Measurements from ENCODE around the gene ATRNL1.

DNA sequence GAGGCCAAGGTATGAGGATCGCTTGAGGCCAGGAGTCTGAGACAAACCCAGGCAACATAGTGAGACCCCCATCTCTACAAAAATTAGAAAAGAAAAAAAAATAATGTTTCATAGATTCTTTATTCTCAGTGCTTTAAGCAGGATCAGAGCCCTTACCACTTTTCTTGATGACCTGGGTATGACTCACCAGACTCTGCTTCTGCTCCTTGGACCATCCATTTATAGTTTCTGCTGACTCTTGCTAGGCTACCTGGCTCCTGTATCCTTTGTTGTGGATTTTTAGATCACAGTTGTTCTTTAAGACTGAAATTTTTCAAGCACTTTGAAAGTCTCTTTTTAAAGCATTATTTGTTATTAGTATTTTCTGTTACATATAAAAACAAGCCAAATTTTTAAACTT is 768.7 kb downstream of the ATRNL1 start:
- TF ChIP-seq, protein P1, sequence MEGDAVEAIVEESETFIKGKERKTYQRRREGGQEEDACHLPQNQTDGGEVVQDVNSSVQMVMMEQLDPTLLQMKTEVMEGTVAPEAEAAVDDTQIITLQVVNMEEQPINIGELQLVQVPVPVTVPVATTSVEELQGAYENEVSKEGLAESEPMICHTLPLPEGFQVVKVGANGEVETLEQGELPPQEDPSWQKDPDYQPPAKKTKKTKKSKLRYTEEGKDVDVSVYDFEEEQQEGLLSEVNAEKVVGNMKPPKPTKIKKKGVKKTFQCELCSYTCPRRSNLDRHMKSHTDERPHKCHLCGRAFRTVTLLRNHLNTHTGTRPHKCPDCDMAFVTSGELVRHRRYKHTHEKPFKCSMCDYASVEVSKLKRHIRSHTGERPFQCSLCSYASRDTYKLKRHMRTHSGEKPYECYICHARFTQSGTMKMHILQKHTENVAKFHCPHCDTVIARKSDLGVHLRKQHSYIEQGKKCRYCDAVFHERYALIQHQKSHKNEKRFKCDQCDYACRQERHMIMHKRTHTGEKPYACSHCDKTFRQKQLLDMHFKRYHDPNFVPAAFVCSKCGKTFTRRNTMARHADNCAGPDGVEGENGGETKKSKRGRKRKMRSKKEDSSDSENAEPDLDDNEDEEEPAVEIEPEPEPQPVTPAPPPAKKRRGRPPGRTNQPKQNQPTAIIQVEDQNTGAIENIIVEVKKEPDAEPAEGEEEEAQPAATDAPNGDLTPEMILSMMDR (IDR thresholded peaks at IDR 0.05; ENCODE audit: low read length): no peak
- TF ChIP-seq EZH2 (optimal IDR thresholded peaks at IDR 0.05; ENCODE audit: low read depth, low read length): no peak

Measured in MM.1S (cell line).